Activated T-cell treated with anti-CD3 and anti-CD28 coated beads, Interleukin-2, amount 50 U/mL, for 72 hours (primary cell): ENCODE results near the gene OR10G6. TPM values are rescaled to one million over a fixed set of nuclear protein-coding genes. Genes with fewer than 3 reads are reported as not detected.
"Not testable (repeated sequence)": the region's sequence is repeated elsewhere in the genome, so short reads cannot be mapped to it uniquely, and the experiment has no call there.

Source experiments
- ATAC-seq, 2 donors: fragments of 150-1000 bp; cut with Tn5 transposase; replicated peaks in 1 of 2; 2 replicates each; pipeline ENCODE4 v1.10.0; 2021; ENCODE audit warnings: moderate library complexity in 2 of 2, mild to moderate bottlenecking in 1 of 2
- DNase-seq, 2 donors: peaks; one replicate each; pipeline ENCODE4 v3.0.0; 2021 to 2022; ENCODE audit warnings: mixed read lengths in 1 of 2
- H3K27ac Mint-ChIP-seq: one replicate; pipeline ENCODE4 v1.8.0; 2022; ENCODE audit warnings: mild to moderate bottlenecking, moderate library complexity, mixed read lengths
- H3K27me3 Mint-ChIP-seq: one replicate; pipeline ENCODE4 v1.8.0; 2022; ENCODE audit warnings: low read depth, mixed read lengths
- H3K36me3 Mint-ChIP-seq, 2 donors: one replicate each; pipeline ENCODE4 v1.8.0; 2022; ENCODE audit warnings: mixed read lengths in 2 of 2, mild to moderate bottlenecking in 1 of 2; ENCODE audit not compliant: insufficient read depth in 2 of 2
- H3K4me1 Mint-ChIP-seq: one replicate; pipeline ENCODE4 v1.8.0; 2022; ENCODE audit warnings: low read depth, mixed read lengths
- H3K4me3 Mint-ChIP-seq, 2 donors: one replicate each; pipeline ENCODE4 v1.8.0; 2022; ENCODE audit warnings: mild to moderate bottlenecking in 2 of 2, mixed read lengths in 2 of 2, moderate library complexity in 2 of 2
- H3K9me3 Mint-ChIP-seq, 2 donors: one replicate each; pipeline ENCODE4 v1.8.0; 2022; ENCODE audit warnings: mixed read lengths in 2 of 2
- total RNA-seq, 2 donors: library from RNA; stranded (reverse); gene quantifications; one replicate each; pipeline ENCODE4 v1.2.3, GENCODE V29; 2022

Gene OR10G6, protein sequence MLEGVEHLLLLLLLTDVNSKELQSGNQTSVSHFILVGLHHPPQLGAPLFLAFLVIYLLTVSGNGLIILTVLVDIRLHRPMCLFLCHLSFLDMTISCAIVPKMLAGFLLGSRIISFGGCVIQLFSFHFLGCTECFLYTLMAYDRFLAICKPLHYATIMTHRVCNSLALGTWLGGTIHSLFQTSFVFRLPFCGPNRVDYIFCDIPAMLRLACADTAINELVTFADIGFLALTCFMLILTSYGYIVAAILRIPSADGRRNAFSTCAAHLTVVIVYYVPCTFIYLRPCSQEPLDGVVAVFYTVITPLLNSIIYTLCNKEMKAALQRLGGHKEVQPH
- total RNA-seq: not detected

DNA sequence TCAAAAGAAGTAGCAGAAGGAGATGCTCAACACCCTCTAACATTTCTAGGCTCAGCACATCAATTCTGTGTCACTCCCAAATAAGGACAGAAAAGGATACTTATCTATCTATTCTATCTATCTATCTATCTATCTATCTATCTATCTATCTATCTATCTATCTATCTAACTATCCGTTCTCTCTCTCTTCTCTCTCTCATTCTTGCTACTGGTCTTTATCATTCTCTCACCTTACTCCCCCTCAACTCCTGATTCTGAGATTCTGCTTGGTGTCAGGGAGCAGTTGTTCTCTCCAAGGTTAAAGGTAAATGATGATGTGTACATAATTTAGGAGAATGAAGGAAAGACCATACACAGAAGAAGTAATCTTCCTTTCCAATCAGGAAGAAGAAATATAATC is at the start of gene OR10G6:
TSS of gene OR10G6 (minus strand) at position 43 of the 400 bp plus-strand sequence. CDS start at position 43, 0 bp downstream.
- no peaks in the 10 kb centered on the region for H3K27me3 Mint-ChIP-seq
- no peaks in the 10 kb centered on the region for H3K9me3 Mint-ChIP-seq
- H3K4me3 Mint-ChIP-seq: no peak within 1 kb of the TSS
- no peaks in the 10 kb centered on the region for H3K4me1 Mint-ChIP-seq
- ATAC-seq (no peak), DNase-seq (no peak)
- H3K27ac Mint-ChIP-seq: no peak within 1 kb of the TSS
- H3K36me3 Mint-ChIP-seq: no peaks in the 10 kb centered on the region

DNA sequence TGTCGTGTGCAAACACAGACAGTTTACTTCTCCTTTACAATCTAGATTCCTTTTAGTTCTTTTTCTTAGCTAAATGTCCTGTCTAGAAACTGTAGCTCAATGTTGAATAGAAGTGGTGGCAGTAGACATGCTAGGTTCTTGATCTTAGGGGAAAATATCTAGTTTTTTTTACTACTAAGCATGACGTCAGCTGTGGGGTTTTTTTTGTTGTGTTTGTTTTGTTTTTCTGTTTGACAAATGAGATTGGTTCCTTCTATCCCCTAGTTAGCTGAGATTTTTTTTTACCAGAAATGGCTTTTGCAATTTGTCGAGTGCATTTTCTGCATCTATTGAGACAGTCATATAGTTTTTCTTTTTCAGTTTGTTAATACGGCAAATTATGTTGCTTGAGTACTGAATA is 48.5 kb upstream of the OR10G6 start:
- Mint-ChIP-seq H3K27ac (no peak overlapping the region), H3K36me3 (no peaks in the 10 kb centered on the region), H3K4me1 (no peaks in the 10 kb centered on the region), H3K4me3 (no peak overlapping the region), H3K27me3 (peaks cover 13% of the 10 kb centered on the region), H3K9me3 (no peaks in the 10 kb centered on the region)
- no peak for DNase-seq
- no peak for ATAC-seq

DNA sequence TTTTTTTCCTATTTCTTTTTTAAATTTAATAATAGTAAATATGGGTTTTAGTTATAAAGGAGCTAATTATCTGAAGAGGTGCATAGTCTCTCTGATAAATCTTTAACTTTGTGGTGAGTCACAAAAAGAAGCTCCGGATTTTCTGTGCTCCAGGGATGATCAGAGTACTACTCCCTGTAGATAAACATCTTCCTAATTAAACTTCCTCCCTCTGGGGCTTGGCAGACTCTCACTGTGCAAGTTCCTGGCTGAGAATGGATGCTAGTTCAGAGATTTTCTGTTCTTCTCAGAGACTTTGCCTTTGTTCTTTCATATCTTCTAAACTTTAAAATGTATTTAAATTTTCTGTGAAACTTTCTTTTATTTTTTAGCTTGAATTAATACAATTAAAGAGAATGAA is 46.3 kb upstream of the OR10G6 start, which contains the start of gene OR10G7:
TSS of gene OR10G7 (minus strand) at position 72 of the 400 bp plus-strand sequence. CDS start 2,324 bp downstream, outside the sequence.
- no peaks in the 10 kb centered on the region for H3K4me1 Mint-ChIP-seq
- H3K27ac Mint-ChIP-seq: no peak within 1 kb of the TSS
- no peak within 1 kb of the TSS for H3K4me3 Mint-ChIP-seq
- no peaks in the 10 kb centered on the region for H3K36me3 Mint-ChIP-seq
- no peaks in the 10 kb centered on the region for H3K9me3 Mint-ChIP-seq
- DNase-seq (no peak), ATAC-seq (no peak)
- H3K27me3 Mint-ChIP-seq: peaks cover 5% of the 10 kb centered on the region

DNA sequence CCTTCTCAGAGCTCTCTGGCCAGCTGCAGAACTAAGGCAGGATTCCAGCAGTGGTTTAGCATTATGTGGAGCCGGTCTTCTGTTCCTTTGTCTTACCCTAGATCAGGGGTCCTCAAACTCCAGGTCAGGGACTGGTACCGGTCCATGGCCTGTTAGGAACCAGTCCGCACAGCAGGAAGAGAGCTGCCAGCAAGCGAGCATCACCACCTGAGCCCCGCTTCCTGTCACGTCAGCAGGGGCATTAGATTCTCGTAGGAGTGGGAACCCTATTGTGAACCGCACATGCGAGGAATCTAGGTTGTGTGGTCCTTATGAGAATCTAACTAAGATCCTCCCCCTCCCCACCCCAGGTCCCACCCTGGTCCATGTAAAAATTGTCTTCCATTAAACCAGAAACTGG is 44.6 kb upstream of the OR10G6 start:
- ATAC-seq (no peak), DNase-seq (no peak)
- H3K27ac Mint-ChIP-seq: no peak overlapping the region
- no peaks in the 10 kb centered on the region for H3K9me3 Mint-ChIP-seq
- no peak overlapping the region for H3K4me3 Mint-ChIP-seq
- peaks cover 5% of the 10 kb centered on the region for H3K27me3 Mint-ChIP-seq
- H3K36me3 Mint-ChIP-seq: no peaks in the 10 kb centered on the region
- no peaks in the 10 kb centered on the region for H3K4me1 Mint-ChIP-seq

DNA sequence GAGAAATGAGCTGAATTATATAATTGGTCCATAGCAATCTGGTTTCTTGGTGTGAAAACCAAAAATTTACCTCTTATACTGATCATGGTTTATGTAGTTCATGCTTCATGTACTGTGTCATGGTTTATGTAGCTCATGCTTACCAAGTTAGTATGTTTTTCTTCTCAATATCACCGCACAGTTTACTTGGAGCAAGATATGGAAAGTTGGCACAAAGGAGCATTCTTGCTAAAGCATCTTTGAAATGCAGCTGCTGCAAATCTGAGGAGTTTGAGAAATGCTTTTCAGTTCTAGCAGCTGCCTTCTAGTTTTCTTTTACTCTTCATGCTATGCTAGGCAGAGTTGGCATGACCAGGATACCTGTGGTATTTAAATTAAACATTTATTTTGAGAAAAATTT is 41.7 kb upstream of the OR10G6 start:
- DNase-seq (no peak), ATAC-seq (no peak)
- Mint-ChIP-seq H3K9me3 (no peaks in the 10 kb centered on the region), H3K27ac (no peak overlapping the region), H3K4me1 (no peaks in the 10 kb centered on the region), H3K4me3 (no peak overlapping the region), H3K36me3 (no peaks in the 10 kb centered on the region), H3K27me3 (peaks cover 5% of the 10 kb centered on the region)

DNA sequence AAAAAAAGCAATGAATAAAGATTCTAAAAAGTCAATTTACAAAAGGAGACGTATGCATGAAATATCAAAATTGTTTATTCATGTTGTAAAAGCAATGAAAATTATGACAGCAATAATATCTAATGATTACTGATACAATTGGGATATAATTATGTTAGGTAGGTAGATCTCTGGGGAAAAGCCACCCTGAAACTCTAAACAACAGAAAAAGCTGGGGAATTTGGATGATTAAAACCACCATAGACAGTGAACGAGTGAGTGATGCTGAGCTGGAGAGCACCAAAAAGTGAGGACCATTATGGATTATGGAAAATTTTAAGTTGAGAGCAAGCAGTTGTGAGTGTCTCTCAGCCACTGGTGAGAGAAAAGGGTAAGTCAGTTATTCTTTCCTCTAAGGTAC is 31.5 kb upstream of the OR10G6 start, which contains the start of gene OR10G8:
TSS of gene OR10G8 (plus strand) at position 301 of the 400 bp plus-strand sequence. CDS start 2,825 bp downstream, outside the sequence.
- ATAC-seq: no peak
- Mint-ChIP-seq H3K36me3 (no peaks in the 10 kb centered on the region), H3K27me3 (no peaks in the 10 kb centered on the region)

DNA sequence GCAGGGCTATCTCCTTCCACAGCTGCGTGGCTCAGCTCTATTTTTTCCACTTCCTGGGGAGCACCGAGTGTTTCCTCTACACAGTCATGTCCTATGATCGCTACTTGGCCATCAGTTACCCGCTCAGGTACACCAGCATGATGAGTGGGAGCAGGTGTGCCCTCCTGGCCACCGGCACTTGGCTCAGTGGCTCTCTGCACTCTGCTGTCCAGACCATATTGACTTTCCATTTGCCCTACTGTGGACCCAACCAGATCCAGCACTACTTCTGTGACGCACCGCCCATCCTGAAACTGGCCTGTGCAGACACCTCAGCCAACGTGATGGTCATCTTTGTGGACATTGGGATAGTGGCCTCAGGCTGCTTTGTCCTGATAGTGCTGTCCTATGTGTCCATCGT is 20.9 kb upstream of the OR10G6 start:
- H3K9me3 Mint-ChIP-seq, H3K27me3 Mint-ChIP-seq, DNase-seq, H3K4me3 Mint-ChIP-seq, ATAC-seq, H3K36me3 Mint-ChIP-seq, H3K27ac Mint-ChIP-seq, H3K4me1 Mint-ChIP-seq: not testable (repeated sequence)

More for the DNA sequence above, 31.5 kb upstream of the OR10G6 start, which contains the start of gene OR10G8:
- no peak within 1 kb of the TSS for H3K27ac Mint-ChIP-seq
- H3K4me1 Mint-ChIP-seq: no peaks in the 10 kb centered on the region
- DNase-seq: no peak
- no peak within 1 kb of the TSS for H3K4me3 Mint-ChIP-seq
- no peaks in the 10 kb centered on the region for H3K9me3 Mint-ChIP-seq

DNA sequence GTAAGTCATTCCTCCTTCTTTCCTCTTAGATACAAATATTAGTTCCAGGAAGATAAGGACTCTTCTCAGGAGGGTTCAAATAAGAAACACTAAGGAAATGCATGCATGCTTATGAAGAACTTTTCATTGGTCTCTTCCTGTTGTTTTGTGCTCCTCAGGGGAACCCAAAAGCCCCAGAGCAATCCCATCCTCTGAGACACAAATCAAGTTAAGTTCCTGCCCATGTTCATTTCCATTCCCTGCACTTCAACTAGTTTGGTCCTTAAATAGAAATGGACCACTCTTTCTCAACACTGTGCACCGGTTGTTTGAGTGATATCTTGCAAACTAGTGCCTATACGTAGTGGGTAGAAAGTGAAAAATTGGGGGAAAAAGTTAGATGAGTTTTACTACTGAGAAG is 17.7 kb upstream of the OR10G6 start, which contains the start of gene OR10G4:
TSS of gene OR10G4 (plus strand) at position 301 of the 400 bp plus-strand sequence. CDS start 2,578 bp downstream, outside the sequence.
- H3K27ac Mint-ChIP-seq: no peak within 1 kb of the TSS
- H3K36me3 Mint-ChIP-seq: no peaks in the 10 kb centered on the region
- ATAC-seq (no peak), DNase-seq (no peak)
- no peak within 1 kb of the TSS for H3K4me3 Mint-ChIP-seq
- H3K9me3 Mint-ChIP-seq: no peaks in the 10 kb centered on the region
- peaks cover 6% of the 10 kb centered on the region for H3K27me3 Mint-ChIP-seq
- no peaks in the 10 kb centered on the region for H3K4me1 Mint-ChIP-seq

DNA sequence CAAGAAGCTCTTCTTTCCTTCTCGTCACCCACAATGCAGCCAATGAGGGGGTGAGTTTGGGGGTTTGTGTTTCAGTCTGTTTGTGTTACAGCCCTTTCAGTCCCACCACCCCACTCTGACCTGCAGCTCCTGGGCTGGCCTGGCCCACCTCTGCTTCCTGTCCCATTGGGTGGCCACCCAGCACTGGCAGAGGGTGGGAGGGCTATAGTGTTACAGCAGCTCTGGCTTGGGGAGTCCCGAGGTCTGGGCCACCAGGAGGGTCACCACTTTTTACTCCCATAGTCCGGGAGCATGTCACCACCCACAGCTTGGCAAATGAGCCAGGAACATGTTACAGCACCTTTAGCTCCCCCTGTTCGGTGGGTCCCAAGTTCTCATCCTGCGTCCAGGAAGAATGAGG is 15.7 kb downstream of the OR10G6 start:
- Mint-ChIP-seq H3K9me3 (peaks cover 6 to 8% of the 10 kb centered on the region in 2 donors), H3K27ac (no peak overlapping the region), H3K4me1 (no peaks in the 10 kb centered on the region), H3K4me3 (no peak overlapping the region), H3K27me3 (no peaks in the 10 kb centered on the region), H3K36me3 (no peaks in the 10 kb centered on the region)
- DNase-seq (no peak), ATAC-seq (no peak)

DNA sequence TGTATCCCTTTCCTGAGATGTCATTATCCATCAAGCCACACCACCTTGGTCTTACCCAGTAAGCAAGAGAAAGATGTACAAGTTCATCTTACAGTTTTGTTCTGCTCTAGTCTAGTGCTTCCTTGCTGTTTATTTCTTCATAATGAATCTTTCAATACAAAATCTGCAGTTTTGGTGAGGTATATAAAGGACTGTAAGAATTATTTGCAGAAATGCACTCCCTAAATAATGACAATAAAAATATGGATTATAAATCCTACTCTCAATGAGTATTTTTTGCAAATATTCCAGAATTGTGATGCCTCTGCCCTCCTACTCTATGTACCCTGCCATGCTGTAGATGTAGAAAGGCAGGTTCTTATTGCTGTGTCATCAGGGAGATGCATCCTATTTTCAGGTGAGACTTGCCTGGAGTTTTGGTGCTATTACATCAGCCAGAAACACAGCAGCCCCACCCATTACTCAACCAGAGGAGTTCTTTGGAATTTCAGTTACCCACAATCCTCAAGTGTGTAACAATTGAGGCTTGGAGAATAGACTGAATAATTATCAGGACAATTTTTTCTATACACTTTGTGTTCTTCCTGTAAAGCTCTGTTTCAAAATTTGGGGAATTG is 17.1 kb downstream of the OR10G6 start, which contains the start of gene OR10S1:
TSS of gene OR10S1 (minus strand) at position 51 of the 617 bp plus-strand sequence. CDS start 117 bp downstream, outside the sequence.
- Mint-ChIP-seq H3K27ac (no peak within 1 kb of the TSS), H3K4me1 (no peaks in the 10 kb centered on the region), H3K36me3 (no peaks in the 10 kb centered on the region), H3K9me3 (peaks cover 4 to 5% of the 10 kb centered on the region in 2 donors), H3K27me3 (no peaks in the 10 kb centered on the region), H3K4me3 (no peak within 1 kb of the TSS)
- DNase-seq (no peak), ATAC-seq (no peak)

DNA sequence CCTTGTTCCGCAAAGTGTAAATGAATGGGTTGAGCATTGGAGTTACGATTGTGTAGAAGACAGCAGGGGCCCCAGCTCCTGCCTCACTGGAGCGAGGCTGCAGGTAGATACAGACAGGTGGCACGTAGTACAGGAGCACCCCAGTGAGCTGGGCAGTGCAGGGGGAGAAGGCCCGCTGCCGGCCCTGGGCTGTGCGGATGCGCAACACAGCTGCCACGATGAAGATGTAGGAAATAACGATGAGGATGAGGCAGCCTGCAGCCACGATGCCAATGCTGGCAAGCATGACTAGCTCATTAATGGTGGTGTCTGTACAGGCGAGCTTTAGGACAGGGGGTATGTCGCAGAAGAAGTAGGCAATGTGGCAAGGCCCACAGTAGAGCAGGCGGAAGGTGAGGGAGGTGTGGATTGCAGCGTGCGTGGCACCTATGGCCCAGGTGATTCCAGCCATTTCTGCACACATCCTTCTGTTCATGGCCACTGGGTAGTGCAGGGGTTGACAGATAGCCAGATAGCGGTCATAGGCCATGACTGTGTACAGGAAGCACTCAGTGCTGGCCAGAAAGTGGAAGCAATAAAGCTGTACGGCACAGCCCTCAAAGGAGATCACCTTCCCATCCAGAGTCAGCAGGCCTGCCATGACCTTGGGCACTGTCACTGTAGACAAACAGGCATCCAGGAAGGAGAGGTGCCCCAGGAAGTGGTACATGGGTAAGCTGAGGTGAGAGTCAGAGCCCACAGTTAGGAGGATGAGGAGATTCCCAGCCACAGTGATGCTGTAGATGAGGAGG is 18.0 kb downstream of the OR10G6 start:
- no peaks in the 10 kb centered on the region for H3K27me3 Mint-ChIP-seq
- H3K4me3 Mint-ChIP-seq: no peak overlapping the region
- H3K27ac Mint-ChIP-seq: no peak overlapping the region
- H3K36me3 Mint-ChIP-seq: no peaks in the 10 kb centered on the region
- no peaks in the 10 kb centered on the region for H3K4me1 Mint-ChIP-seq
- ATAC-seq: no peak
- H3K9me3 Mint-ChIP-seq: peaks cover 0 to under 1% of the 10 kb centered on the region in 2 donors
- DNase-seq: no peak

DNA sequence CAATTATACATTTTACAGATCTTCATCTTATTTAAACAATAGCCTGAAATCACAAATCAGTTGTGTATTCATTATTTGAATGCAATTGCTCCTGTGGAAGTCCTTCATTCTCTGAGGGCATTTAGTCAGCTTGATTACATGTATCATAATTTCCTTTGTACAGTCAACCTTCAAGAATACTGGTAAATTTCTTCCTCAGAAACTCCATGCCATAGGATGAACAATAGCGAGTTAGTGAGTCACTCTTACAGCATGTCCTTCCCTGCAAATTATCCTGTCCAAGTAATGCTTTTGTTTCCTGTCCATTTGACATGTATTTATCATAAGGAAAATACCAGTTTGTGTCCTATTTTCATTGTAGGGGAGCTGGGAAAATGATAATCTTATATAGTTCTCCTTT is 21.1 kb downstream of the OR10G6 start:
- H3K36me3 Mint-ChIP-seq: no peaks in the 10 kb centered on the region
- H3K27ac Mint-ChIP-seq: no peak overlapping the region

DNA sequence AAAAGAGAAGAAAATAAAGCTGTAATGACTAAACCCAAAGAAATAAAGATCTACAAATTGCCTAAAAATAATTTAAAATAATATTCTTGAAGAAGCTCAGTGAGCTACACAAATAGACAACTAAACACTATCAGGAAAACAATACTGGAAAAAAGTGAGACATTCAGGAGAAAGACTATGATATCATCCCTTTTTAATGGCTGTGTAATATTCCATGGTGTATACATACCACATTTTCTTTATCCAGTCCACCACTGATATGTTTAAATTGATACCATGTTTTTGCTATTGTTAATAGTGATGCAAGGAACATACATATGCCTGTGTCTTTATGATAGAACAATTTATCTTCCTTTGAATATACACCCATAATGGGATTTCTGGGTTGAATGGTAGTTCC is 38.2 kb downstream of the OR10G6 start:
- Mint-ChIP-seq H3K36me3 (no peaks in the 10 kb centered on the region), H3K4me3 (no peak overlapping the region), H3K4me1 (no peaks in the 10 kb centered on the region), H3K9me3 (peaks cover 0 to 7% of the 10 kb centered on the region in 2 donors), H3K27ac (no peak overlapping the region), H3K27me3 (no peaks in the 10 kb centered on the region)
- DNase-seq (no peak), ATAC-seq (no peak)

More for the DNA sequence above, 21.1 kb downstream of the OR10G6 start:
- no peak overlapping the region for H3K4me3 Mint-ChIP-seq
- no peaks in the 10 kb centered on the region for H3K4me1 Mint-ChIP-seq
- ATAC-seq (no peak), DNase-seq (no peak)
- no peaks in the 10 kb centered on the region for H3K27me3 Mint-ChIP-seq
- peaks cover 1 to 2% of the 10 kb centered on the region in 2 donors for H3K9me3 Mint-ChIP-seq
